ENCODE results near the gene ZNF804B.

Gene ZNF804B

DNA sequence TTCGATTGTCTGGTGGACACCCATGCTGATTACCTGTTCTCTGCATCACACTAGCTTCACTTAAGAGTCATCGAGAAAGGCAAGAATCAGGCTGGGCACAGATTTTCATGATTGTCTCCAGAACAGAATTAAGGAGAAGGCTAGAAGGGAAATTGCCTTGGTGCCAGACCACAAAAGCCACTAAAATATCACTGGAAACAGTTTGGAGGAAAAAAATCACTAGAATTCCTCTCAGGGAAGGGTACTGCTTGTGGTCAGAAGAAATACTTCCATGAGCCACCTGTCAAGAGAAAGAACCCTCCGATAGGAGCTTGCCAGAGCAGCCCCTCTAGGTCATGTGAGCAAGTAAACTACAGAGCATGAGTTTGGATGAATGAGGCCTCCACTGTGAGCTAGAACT, 305.3 kb downstream of the ZNF804B start:
- no peak for DNase-seq (ENCODE audit: low read depth)
- H3K4me3 ChIP-seq (ENCODE audit: low read depth, low read length), result no peak overlapping the region
- TF ChIP-seq MYC (IDR thresholded peaks at IDR 0.05; ENCODE audit: low read depth, low read length), result no peak
- TF ChIP-seq, protein P1, sequence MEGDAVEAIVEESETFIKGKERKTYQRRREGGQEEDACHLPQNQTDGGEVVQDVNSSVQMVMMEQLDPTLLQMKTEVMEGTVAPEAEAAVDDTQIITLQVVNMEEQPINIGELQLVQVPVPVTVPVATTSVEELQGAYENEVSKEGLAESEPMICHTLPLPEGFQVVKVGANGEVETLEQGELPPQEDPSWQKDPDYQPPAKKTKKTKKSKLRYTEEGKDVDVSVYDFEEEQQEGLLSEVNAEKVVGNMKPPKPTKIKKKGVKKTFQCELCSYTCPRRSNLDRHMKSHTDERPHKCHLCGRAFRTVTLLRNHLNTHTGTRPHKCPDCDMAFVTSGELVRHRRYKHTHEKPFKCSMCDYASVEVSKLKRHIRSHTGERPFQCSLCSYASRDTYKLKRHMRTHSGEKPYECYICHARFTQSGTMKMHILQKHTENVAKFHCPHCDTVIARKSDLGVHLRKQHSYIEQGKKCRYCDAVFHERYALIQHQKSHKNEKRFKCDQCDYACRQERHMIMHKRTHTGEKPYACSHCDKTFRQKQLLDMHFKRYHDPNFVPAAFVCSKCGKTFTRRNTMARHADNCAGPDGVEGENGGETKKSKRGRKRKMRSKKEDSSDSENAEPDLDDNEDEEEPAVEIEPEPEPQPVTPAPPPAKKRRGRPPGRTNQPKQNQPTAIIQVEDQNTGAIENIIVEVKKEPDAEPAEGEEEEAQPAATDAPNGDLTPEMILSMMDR (IDR thresholded peaks at IDR 0.05; ENCODE audit: low read depth, low read length), result no peak
- TF ChIP-seq, protein P2, sequence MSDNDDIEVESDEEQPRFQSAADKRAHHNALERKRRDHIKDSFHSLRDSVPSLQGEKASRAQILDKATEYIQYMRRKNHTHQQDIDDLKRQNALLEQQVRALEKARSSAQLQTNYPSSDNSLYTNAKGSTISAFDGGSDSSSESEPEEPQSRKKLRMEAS (IDR thresholded peaks at IDR 0.05; ENCODE audit: low read depth, low read length), result no peak
- TF ChIP-seq POLR2A (IDR thresholded peaks at IDR 0.05; ENCODE audit: extremely low read depth, insufficient read length), result no peak

DNA sequence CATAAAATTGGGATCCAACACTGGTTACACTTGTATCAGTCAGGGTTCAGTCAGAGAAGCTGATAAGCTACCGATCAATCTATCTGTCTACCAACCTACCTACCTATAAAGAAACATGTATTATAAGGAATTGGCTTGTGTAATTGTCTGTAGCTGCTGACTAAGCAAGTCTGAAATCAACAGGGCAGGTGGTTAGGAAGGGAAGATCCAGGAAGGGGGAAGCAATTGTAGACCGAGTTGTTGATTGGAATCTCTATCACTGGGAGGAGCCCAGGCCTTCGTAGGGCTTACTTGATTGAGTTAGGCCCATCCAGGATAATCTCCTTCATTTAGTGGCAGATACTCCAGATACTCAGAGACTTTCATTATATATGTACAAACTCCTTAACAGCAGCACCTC, 307.5 kb downstream of the ZNF804B start:
- TF ChIP-seq POLR2A (IDR thresholded peaks at IDR 0.05; ENCODE audit: extremely low read depth, insufficient read length), result no peak
- no peak for TF ChIP-seq MYC (IDR thresholded peaks at IDR 0.05; ENCODE audit: low read depth, low read length)
- TF ChIP-seq, protein P2 (IDR thresholded peaks at IDR 0.05; ENCODE audit: low read depth, low read length), result no peak
- TF ChIP-seq, protein P1 (IDR thresholded peaks at IDR 0.05; ENCODE audit: low read depth, low read length), result no peak
- no peak for DNase-seq (ENCODE audit: low read depth)

DNA sequence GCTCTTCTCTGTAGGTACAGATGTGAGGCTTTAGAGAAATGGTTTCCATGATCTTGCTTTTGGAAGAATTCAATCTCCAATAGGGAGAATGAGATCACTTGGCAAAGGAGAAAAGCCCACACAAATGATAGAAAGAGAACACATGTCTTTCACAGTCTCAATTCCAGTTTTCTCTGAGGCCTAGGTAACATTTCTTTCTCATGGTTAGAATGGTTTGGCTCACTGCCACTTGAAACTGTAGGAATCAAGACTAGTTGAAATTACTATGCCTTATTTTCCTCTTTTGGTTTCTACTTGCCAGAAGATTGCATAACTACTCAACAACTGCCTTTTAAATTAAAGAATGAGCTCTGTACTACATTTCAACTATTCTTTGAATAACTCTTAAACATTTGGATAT, 312.6 kb downstream of the ZNF804B start:
- no peak overlapping the region for H3K4me3 ChIP-seq (ENCODE audit: low read depth, low read length)
- DNase-seq (ENCODE audit: low read depth), result no peak
- TF ChIP-seq MYC (IDR thresholded peaks at IDR 0.05; ENCODE audit: low read depth, low read length), result no peak

More for the DNA sequence above, 307.5 kb downstream of the ZNF804B start:
- H3K4me3 ChIP-seq (ENCODE audit: low read depth, low read length), result no peak overlapping the region

DNA sequence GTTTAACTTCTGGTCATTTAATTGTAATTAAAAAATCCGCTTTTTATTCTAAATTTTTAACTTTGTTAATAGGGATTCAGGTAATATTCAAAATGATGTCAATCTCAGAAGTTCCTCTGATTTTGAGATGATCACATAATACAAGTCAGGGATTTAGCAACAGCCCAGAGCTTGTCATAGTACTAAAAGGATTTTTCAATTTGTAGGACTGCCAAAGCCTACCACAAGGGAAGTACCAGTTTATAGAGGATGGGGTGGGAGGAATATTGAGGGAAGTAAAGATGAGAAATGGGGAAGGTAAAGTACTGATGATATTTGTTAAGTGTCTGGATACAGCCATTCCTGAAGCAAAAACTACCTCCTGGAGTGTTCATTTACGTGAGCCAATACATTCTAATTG, 314.3 kb downstream of the ZNF804B start:
- no peak for DNase-seq (ENCODE audit: low read depth)
- TF ChIP-seq, protein P2 (IDR thresholded peaks at IDR 0.05; ENCODE audit: low read depth, low read length), result no peak
- TF ChIP-seq, protein P1 (IDR thresholded peaks at IDR 0.05; ENCODE audit: low read depth, low read length), result no peak
- TF ChIP-seq POLR2A (IDR thresholded peaks at IDR 0.05; ENCODE audit: extremely low read depth, insufficient read length) (no peak), MYC (IDR thresholded peaks at IDR 0.05; ENCODE audit: low read depth, low read length) (no peak)
- H3K4me3 ChIP-seq (ENCODE audit: low read depth, low read length), result no peak overlapping the region

DNA sequence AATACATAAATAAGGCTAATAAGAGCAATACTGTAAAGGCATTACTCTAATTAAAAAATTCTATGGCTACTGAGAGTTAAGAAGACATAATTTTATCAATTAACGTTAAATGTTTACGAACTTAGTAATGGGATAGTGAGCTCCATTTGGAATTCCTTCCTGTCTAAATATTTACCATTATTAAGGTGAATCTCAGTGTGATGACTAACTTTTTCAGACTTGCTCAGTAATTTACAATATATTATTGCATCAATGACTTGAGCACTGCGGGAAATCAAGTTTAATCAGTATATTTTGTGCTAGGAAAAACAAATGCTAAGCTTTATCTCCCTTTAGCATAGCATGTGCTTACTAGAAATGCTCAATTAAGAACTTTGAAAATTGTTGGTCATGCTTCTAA, 318.5 kb downstream of the ZNF804B start:
- DNase-seq (ENCODE audit: low read depth), result no peak
- TF ChIP-seq POLR2A (IDR thresholded peaks at IDR 0.05; ENCODE audit: extremely low read depth, insufficient read length) (no peak), MYC (IDR thresholded peaks at IDR 0.05; ENCODE audit: low read depth, low read length) (no peak)
- TF ChIP-seq, protein P1 (IDR thresholded peaks at IDR 0.05; ENCODE audit: low read depth, low read length), result no peak
- TF ChIP-seq, protein P2 (IDR thresholded peaks at IDR 0.05; ENCODE audit: low read depth, low read length), result no peak

DNA sequence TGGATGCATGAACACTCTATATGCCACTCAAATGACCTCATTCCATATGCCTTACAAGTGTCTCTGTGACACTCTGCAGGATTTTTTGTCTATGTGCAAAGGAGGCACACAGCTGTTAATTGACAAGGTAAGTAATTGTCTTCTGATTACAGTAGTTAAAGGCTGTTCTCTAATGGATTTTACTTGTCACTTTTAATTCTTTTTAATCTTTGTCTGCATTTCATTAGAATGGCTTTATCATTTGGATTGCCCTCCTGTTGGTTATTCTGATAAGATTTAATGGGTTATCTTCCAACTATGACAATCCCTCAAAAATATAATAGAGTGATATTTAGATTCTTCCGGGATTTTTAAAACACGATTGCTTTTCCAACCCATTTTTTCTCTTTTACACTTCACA, 326.1 kb downstream of the ZNF804B start:
- no peak for DNase-seq (ENCODE audit: low read depth)
- TF ChIP-seq MYC (IDR thresholded peaks at IDR 0.05; ENCODE audit: low read depth, low read length) (no peak), POLR2A (IDR thresholded peaks at IDR 0.05; ENCODE audit: extremely low read depth, insufficient read length) (no peak)
- TF ChIP-seq, protein P1 (IDR thresholded peaks at IDR 0.05; ENCODE audit: low read depth, low read length), result no peak
- TF ChIP-seq, protein P2 (IDR thresholded peaks at IDR 0.05; ENCODE audit: low read depth, low read length), result no peak
- no peak overlapping the region for H3K4me3 ChIP-seq (ENCODE audit: low read depth, low read length)

More for the DNA sequence above, 318.5 kb downstream of the ZNF804B start:
- no peak overlapping the region for H3K4me3 ChIP-seq (ENCODE audit: low read depth, low read length)
